VCaP (cell line): ENCODE measurements around the gene PHRF1.

Experiments
- H3K27ac ChIP-seq: fragments of 450-650 bp; 2 replicates; pipeline ENCODE4 v1.5.1; 2017
- TF ChIP-seq, protein P1 (sequence below): fragments of 450-650 bp; conservative IDR thresholded peaks from 2 replicates; pipeline ENCODE4 v1.5.1; 2017; ENCODE audit warnings: mild to moderate bottlenecking, moderate library complexity

The PHRF1 gene

DNA sequence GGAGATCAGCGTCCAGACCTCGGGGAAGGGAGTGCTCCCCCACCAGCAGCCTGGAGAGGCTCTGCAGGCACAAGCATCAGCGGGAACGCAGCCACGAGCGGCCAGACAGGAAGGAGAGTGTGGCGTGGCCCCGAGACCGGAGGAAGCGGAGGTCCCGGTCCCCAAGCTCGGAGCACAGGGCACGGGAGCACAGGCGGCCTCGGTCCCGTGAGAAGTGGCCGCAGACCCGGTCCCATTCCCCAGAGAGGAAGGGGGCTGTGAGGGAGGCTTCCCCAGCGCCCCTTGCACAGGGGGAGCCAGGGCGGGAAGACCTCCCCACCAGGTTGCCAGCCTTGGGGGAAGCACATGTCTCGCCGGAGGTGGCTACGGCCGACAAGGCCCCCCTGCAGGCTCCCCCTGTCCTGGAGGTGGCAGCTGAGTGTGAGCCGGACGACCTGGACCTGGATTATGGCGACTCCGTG is 32.6 kb downstream of the PHRF1 start:
- H3K27ac ChIP-seq = no peak overlapping the region
- TF ChIP-seq, protein P1, sequence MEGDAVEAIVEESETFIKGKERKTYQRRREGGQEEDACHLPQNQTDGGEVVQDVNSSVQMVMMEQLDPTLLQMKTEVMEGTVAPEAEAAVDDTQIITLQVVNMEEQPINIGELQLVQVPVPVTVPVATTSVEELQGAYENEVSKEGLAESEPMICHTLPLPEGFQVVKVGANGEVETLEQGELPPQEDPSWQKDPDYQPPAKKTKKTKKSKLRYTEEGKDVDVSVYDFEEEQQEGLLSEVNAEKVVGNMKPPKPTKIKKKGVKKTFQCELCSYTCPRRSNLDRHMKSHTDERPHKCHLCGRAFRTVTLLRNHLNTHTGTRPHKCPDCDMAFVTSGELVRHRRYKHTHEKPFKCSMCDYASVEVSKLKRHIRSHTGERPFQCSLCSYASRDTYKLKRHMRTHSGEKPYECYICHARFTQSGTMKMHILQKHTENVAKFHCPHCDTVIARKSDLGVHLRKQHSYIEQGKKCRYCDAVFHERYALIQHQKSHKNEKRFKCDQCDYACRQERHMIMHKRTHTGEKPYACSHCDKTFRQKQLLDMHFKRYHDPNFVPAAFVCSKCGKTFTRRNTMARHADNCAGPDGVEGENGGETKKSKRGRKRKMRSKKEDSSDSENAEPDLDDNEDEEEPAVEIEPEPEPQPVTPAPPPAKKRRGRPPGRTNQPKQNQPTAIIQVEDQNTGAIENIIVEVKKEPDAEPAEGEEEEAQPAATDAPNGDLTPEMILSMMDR = no peak

DNA sequence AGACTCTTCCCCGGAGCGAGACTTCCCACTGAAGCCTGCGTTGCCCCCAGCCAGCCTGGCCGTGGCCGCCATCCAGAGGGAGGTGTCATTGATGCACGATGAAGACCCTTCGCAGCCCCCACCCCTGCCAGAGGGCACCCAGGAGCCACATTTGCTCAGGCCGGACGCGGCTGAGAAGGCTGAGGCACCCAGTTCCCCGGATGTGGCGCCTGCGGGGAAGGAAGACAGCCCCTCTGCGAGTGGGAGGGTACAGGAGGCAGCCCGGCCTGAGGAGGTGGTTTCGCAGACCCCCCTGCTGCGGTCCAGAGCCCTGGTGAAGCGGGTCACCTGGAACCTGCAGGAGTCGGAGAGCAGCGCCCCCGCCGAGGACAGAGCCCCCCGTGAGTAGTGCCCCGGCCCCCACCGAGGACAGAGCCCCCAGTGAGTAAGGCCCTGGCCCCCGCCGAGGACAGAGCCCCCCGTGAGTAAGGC is 33.1 kb downstream of the PHRF1 start:
- no peak overlapping the region for H3K27ac ChIP-seq
- TF ChIP-seq, protein P1 = no peak

DNA sequence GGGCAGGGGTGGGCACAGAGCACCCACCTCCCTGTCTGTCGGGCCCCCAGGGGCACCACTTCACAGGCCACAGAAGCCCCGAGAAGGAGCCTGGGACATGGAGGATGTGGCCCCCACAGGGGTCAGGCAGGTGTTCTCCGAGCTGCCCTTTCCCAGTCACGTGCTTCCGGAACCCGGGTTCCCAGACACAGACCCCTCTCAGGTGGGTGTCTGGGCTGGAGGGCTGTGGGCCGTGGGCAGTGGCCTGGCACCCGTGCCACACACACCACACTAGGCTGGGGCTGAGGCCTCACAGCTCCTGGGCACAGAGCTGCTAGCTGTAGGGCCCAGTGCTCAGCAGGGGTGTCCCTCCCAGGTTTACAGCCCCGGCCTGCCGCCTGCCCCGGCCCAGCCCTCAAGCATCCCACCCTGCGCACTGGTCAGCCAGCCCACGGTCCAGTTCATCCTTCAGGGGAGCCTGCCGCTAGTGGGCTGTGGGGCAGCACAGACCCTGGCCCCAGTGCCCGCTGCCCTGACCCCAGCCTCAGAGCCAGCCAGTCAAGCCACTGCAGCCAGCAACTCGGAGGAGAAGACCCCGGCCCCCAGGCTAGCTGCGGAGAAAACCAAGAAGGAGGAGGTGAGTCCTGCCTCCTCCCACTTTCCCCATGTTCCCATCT is 34.0 kb downstream of the PHRF1 start:
- TF ChIP-seq, protein P1 = no peak
- no peak overlapping the region for H3K27ac ChIP-seq

DNA sequence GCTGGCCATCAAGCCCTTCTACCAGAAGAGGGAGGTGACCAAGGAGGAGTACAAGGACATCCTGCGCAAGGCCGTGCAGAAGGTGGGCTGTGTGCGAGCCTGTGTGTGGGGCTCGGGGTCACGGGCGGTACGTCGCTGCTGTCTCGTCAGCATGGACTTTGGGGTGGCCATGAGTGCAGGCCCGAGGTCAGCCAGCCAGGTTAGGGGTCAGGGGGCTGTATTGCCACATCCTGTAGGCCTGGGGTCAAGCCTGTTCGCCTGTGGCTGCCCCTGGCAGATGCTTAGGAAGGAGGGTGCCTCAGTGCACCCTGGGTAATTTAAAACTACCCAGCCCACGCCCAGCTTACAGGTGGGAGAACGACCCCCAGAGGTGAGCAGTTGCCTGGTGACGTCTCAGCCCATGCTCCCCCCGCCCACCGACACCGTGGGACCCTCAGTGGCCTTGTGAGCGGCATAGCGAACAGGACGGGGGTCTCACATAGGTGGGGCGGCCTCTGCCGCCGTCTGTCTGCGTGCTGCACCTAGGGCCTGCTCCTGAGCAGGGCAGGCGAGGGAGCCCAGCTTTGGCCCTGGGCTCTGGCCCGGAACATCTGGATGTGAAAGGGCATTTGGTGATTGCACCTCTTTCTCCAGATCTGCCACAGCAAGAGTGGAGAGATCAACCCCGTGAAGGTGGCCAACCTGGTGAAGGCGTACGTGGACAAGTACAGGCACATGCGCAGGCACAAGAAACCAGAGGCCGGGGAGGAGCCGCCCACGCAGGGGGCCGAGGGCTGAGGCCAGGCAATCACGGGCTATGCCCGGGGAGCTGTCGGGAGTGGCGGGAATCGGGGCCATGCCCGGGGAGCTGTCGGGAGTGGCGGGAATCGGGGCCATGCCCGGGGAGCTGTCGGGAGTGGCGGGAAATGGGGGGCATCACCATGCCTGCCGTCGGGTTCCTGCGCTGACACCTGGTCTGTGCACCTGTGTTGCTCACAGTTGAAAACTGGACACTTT is 35.0 kb downstream of the PHRF1 start:
- no peak overlapping the region for H3K27ac ChIP-seq
- TF ChIP-seq, protein P1 = no peak

DNA sequence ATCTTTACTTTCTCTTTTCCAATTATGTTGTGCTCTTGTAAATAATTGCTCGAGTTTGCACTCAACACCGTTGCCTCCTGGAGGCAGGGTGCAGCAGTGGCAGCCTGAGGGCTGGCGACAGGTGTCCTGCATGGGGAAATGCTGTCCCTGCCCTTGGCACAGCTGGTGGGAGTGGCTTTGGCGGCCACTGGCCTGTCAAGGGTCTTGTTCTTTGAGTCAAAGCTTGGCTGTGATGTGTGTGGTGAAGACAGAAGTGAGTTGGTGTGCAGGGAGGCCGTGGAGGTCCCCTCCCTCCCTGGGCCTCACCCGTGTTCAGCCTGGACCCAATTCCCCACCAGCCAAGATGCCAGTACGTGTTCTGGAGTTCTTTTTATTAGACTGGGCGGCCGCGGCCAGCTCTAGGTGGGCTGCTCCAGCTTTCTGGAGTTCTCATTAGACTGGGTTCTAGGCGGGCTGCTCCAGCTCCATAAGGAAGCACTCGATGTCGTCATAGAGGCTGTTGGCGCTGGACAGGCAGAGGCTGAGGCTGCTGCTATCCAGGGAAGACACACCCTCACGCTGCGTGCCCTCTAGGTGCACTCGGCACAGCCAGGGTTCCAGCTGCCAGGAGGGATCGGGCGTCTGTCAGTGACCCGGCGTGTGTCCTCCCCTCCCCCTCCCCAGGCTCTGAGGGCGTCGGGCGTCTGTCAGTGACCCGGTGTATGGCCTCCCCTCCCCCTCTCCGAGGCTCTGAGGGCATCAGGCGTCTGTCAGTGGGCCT is 36.1 kb downstream of the PHRF1 start:
- no peak overlapping the region for H3K27ac ChIP-seq
- TF ChIP-seq, protein P1 = no peak; the same call in 1 of the 2 replicates

DNA sequence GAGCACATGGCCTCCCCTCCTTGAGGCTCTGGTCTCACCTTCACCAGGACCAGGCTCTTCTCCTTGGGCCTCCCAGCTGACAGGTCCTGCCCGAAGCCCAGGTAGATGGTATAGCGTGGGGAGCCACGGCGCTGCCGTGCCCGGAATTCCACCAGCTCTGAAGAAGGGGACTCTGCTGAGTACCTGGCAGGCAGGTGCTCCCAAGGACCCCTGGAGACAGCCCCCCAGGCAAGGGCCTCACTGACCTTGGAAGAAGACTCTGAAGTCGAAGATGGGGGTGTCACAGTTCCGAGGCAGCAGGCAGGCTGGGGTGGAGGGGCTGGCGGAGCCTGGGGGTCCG is 36.7 kb downstream of the PHRF1 start:
- TF ChIP-seq, protein P1 = no peak

More for the DNA sequence above, 36.7 kb downstream of the PHRF1 start:
- H3K27ac ChIP-seq = no peak overlapping the region
